Erythroblast (primary cell): ENCODE results near the gene SLPI.

Source experiments
- GATA1 ChIP-seq: IDR thresholded peaks from 2 replicates; pipeline ENCODE4 v1.6.1; 2011; ENCODE audit warnings: low read depth, mild to moderate bottlenecking, control low read depth, low read length, moderate library complexity
- POLR2A ChIP-seq: IDR thresholded peaks from 2 replicates; pipeline ENCODE4 v1.6.1; 2011; ENCODE audit warnings: mild to moderate bottlenecking, low read length

DNA sequence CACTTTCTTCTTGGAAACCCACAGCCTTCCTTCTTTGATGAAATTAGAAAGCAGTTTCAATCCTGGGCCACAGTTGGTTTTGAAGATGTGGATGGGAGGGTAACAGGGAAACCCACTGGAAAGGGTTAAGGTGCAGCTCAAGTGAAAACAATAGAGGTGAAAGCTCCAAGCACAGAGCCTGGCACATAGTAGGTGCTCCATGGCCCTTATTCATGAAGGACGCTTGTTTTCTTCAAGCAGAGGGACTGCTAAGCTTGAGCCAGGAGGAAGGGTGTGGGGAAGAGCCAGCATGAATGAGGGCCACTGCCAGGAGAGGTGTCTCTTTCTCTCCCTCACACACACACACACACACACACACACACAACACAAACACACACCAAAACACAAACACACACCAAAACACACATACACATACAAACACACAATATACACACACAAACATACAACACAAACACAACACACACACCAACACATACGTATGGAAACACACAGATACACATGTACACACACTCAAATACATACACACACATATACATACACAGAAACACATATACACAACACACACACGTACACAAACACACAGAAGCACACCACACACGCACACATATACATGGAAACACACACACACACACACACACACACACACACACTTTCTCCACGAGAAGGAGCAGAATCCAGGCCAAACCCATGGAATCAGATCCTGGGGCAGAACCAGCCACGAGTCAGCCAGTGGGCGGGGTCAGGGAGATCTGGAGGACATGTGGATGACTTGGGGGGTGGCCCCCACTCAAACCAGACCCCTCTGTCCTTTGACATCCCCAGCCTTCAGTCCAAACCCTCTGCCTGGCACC lies 28.6 kb upstream of the SLPI start:
- TF ChIP-seq POLR2A (no peak), GATA1 (no peak)
